B cell (primary cell): Measurements from ENCODE around the gene DCAF7. TPM values are rescaled to one million over a fixed set of nuclear protein-coding genes. Genes with fewer than 3 reads are reported as not detected.

Experiments
- ATAC-seq: fragments of 200-7000 bp; cut with Tn5 transposase; one replicate; pipeline ENCODE4 v1.10.0; 2021; ENCODE audit warnings: low read depth, mild to moderate bottlenecking, moderate number of reproducible peaks, moderate library complexity
- CTCF ChIA-PET: fragments of 350-600 bp; sonication (Branson Sonifier 250); formaldehyde crosslinking; loops from one replicate; lab custom pipeline; 2021; ENCODE audit warnings: antibody characterized with exemption, inconsistent platforms; lab: Charles Lee
- POLR2A ChIA-PET: fragments of 350-600 bp; sonication (Branson Sonifier 250); formaldehyde crosslinking; loops from one replicate; lab custom pipeline; 2021; ENCODE audit warnings: antibody characterized with exemption; lab: Charles Lee
- DNase-seq: peaks from one replicate; pipeline ENCODE4 v3.0.0; 2013
- H2AFZ ChIP-seq: 2 replicates; pipeline ENCODE4 v1.6.1; 2012; ENCODE audit warnings: mild to moderate bottlenecking, low read depth, low read length; ENCODE audit not compliant: insufficient read depth, poor library complexity, severe bottlenecking
- H3K27ac ChIP-seq, 2 donors: 1 replicate in 1 of 2; 2 replicates in 1 of 2; pipeline ENCODE4 v1.5.1; 2012 to 2013; ENCODE audit warnings: low read length in 2 of 2, mild to moderate bottlenecking in 2 of 2, moderate library complexity in 1 of 2
- H3K27me3 ChIP-seq, 4 experiments: fragments of 200-600 bp in 1 of 4; sonication (generic) in 1 of 4; replicated peaks in 1 of 4; 1 replicate in 2 of 4; 2 replicates in 2 of 4; pipeline versions ENCODE4 v1.6.1 to v1.7.0; 2013 to 2016; ENCODE audit warnings: low read length in 3 of 4, mild to moderate bottlenecking in 2 of 4, mixed read lengths in 1 of 4, moderate library complexity in 1 of 4; ENCODE audit not compliant: insufficient read depth in 4 of 4, control insufficient read depth in 3 of 4; ENCODE audit errors: control extremely low read depth in 1 of 4
- H3K36me3 ChIP-seq, 2 experiments: replicated peaks in 1 of 2; 1 replicate in 1 of 2; 2 replicates in 1 of 2; pipeline versions ENCODE4 v1.6.1 to v1.7.1; 2013; ENCODE audit warnings: low read length in 1 of 2; ENCODE audit not compliant: insufficient read depth in 2 of 2, control insufficient read depth in 1 of 2; ENCODE audit errors: control extremely low read depth in 1 of 2, extremely low read depth in 1 of 2
- H3K4me1 ChIP-seq, 2 donors: fragments of 200-600 bp in 1 of 2; sonication (generic) in 1 of 2; 1 replicate in 1 of 2; 2 replicates in 1 of 2; pipeline versions ENCODE4 v1.5.1 to v1.6.1; 2013 to 2017; ENCODE audit warnings: low read length in 2 of 2; ENCODE audit not compliant: control insufficient read depth in 2 of 2, insufficient read depth in 2 of 2
- H3K4me2 ChIP-seq: replicated peaks from 2 replicates; pipeline ENCODE3; 2012; ENCODE audit warnings: mild to moderate bottlenecking, low read depth, low read length; ENCODE audit not compliant: poor library complexity, severe bottlenecking
- H3K4me3 ChIP-seq, 5 experiments: fragments of 200-600 bp in 1 of 5; sonication (generic) in 1 of 5; 1 replicate in 3 of 5; 2 replicates in 2 of 5; pipeline versions ENCODE4 v1.5.1 to v1.7.0; 2011 to 2016; ENCODE audit warnings: low read length in 4 of 5, mild to moderate bottlenecking in 4 of 5, low read depth in 2 of 5, control low read depth in 1 of 5, moderate library complexity in 1 of 5; ENCODE audit not compliant: insufficient read depth in 1 of 5; ENCODE audit errors: control extremely low read depth in 1 of 5, extremely low read depth in 1 of 5
- H3K79me2 ChIP-seq: fragments of 200-600 bp; sonication (generic); one replicate; pipeline ENCODE4 v1.6.0; 2016; ENCODE audit warnings: low read length; ENCODE audit not compliant: control insufficient read depth, insufficient read depth
- H3K9ac ChIP-seq: fragments of 200-600 bp; sonication (generic); 2 replicates; pipeline ENCODE4 v1.6.1; 2017; ENCODE audit warnings: mild to moderate bottlenecking, low read length, moderate library complexity
- H3K9me3 ChIP-seq, 3 donors: one replicate each; pipeline versions ENCODE4 v1.6.1 to v1.7.1; 2013; ENCODE audit warnings: low read length in 2 of 3; ENCODE audit not compliant: control insufficient read depth in 2 of 3, insufficient read depth in 1 of 3; ENCODE audit errors: control extremely low read depth in 1 of 3
- H4K20me1 ChIP-seq: 2 replicates; pipeline ENCODE4 v1.6.0; 2012; ENCODE audit warnings: mild to moderate bottlenecking, low read length; ENCODE audit not compliant: insufficient read depth, control insufficient read depth, poor library complexity, severe bottlenecking
- H3K27ac Mint-ChIP-seq: one replicate; pipeline ENCODE4 v1.8.0; 2021; ENCODE audit warnings: mixed read lengths
- H3K27me3 Mint-ChIP-seq: one replicate; pipeline ENCODE4 v1.8.0; 2021; ENCODE audit warnings: mixed read lengths
- H3K4me1 Mint-ChIP-seq: one replicate; pipeline ENCODE4 v1.8.0; 2021; ENCODE audit warnings: mixed read lengths
- H3K4me3 Mint-ChIP-seq: one replicate; pipeline ENCODE4 v1.8.0; 2021; ENCODE audit warnings: mixed read lengths
- H3K9me3 Mint-ChIP-seq: one replicate; pipeline ENCODE4 v1.8.0; 2022; ENCODE audit warnings: mixed read lengths; ENCODE audit not compliant: insufficient read depth
- CTCF ChIP-seq: fragments of 200-600 bp; IDR thresholded peaks from one replicate; pipeline ENCODE4 v1.8.0; 2022; ENCODE audit warnings: antibody characterized with exemption, mild to moderate bottlenecking
- EZH2 ChIP-seq: IDR thresholded peaks from 2 replicates; pipeline ENCODE4 v1.6.1; 2012; ENCODE audit warnings: borderline replicate concordance, low read depth, mild to moderate bottlenecking, moderate library complexity, low read length; ENCODE audit not compliant: insufficient read depth, poor library complexity, severe bottlenecking
- WGBS: methylation state at CpG from one replicate; pipeline ENCODE4 v1.1.5; 2013; ENCODE audit warnings: missing lambda C conversion rate; ENCODE audit not compliant: insufficient coverage; 5-methylcytosine and 5-hydroxymethylcytosine counted together
- intact Hi-C: fragments of 100-400 bp; cut with micrococcal nuclease; formaldehyde crosslinking; loops from one replicate; pipeline ENCODE4 v1.10.0; 2022
- polyA plus RNA-seq: library from polyadenylated mRNA; depleted of rRNA; stranded (reverse); fragments of >200 nt; gene quantifications from 2 replicates; pipeline ENCODE4 v1.2.3, GENCODE V29; 2012
- total RNA-seq, 2 donors: library from RNA; stranded (reverse); fragments of 120-200 nt in 1 of 2; gene quantifications; 1 replicate in 1 of 2; 2 replicates in 1 of 2; pipeline versions ENCODE4 v1.2.3 to v1.2.4, GENCODE V29; 2013 to 2022

The DCAF7 gene
- total and polyA plus RNA-seq, 2 donors (not counting 1 experiment from before 2014, with no cell fraction given) = 55.1 to 84.7 TPM

- TF ChIP-seq EZH2 = no peak
- no peak for TF ChIP-seq CTCF
- WGBS = 0% methylated on average over 6 of the region's 10 CpGs
- POLR2A ChIA-PET = interaction anchor here (0.6 to 2.8 kb wide), 7 partner anchors 17 to 399 kb away, joined by 5 to 48 read pairs (median 9); partner anchors contain the start of genes CCDC47, DCAF7, DDX42 and LIMD2
Measured at GRCh38 chr17:63621229-63621683, 71.0 kb downstream of the DCAF7 start.

More at GRCh38 chr17:63621229-63621683, 71.0 kb downstream of the DCAF7 start:
- Histone ChIP-seq H3K79me2 (peaks cover 35% of the 10 kb centered on the region), H2AFZ (peak overlapping the region; percentile 99), H3K4me1 (peaks cover 18 to 19% of the 10 kb centered on the region in 2 donors), H3K4me3 (peak overlapping the region; percentile 49 to 90 (median 71)), H3K27ac (peak overlapping the region; percentile 47 to 79), H3K27me3 (no peaks in the 10 kb centered on the region), H3K4me2 (peak overlapping the region; percentile 97), H3K9me3 (no peaks in the 10 kb centered on the region), H3K9ac (peak overlapping the region; percentile 91), H3K36me3 (no peaks in the 10 kb centered on the region), H4K20me1 (peaks cover 28% of the 10 kb centered on the region)
- Mint-ChIP-seq H3K4me1 (peaks cover 34% of the 10 kb centered on the region), H3K4me3 (peak overlapping the region; percentile 95), H3K9me3 (no peaks in the 10 kb centered on the region), H3K27me3 (no peaks in the 10 kb centered on the region), H3K27ac (peak overlapping the region; percentile 97)
- intact Hi-C loops = loop anchor here (1.0 to 5.0 kb wide), 3 partner anchors 9 to 654 kb away; partner anchors contain the start of gene TANC2
- DNase-seq (no peak), ATAC-seq (no peak)
- CTCF ChIA-PET = interaction anchor here (0.6 to 4.1 kb wide), 7 partner anchors 10 to 900 kb away, joined by 3 to 30 read pairs (median 4); no protein-coding TSS in a partner anchor
